ENCODE results near the gene SLK. TPM values are rescaled to one million over a fixed set of nuclear protein-coding genes. Genes with fewer than 3 reads are reported as not detected.

SLK gene
- total and polyA plus RNA-seq, 4 donors: 13.3 to 86.4 (median 31.3) TPM

DNA sequence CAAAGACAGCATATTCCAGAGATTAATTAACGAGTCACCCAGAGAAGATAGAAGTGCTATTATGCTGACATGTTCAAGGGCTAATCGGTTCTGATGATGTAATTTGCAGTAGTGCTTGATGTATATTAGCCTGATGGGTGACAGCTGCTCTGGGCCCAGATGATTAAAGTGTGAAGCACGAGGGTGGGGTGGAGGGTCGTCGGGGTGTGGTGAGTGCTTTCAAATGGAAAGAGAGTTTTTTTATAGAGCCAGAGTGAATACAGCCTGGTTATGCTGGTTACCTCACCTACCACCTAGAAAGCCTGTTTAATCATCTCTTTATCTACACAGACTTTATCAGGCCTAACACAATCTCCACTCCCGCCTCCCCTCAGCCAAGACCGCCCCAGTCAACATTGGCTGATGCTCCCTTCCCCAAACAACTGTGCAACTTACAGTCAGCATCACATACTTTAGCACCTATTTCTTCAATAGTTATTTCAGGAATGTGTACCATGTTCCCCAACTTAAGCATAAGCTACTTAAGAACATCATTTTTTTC, 37.5 kb upstream of the SLK start:
- H3K36me3 ChIP-seq (ENCODE audit: control insufficient read depth in 4 of 4, insufficient read depth in 4 of 4, low read length in 4 of 4): no peaks in the 10 kb centered on the region
- ATAC-seq (ENCODE audit: insufficient read depth, low FRiP score): no peak
- H3K4me1 ChIP-seq (ENCODE audit: control insufficient read depth in 5 of 5, insufficient read depth in 5 of 5, low read length in 5 of 5): peaks cover 0 to 28% (median 3%) of the 10 kb centered on the region in 5 donors
- no peak overlapping the region for H3K4me3 ChIP-seq
- 65 to 88% methylated on average over 7 of the region's 7 CpGs for WGBS, 2 donors
- TF ChIP-seq, protein P1, sequence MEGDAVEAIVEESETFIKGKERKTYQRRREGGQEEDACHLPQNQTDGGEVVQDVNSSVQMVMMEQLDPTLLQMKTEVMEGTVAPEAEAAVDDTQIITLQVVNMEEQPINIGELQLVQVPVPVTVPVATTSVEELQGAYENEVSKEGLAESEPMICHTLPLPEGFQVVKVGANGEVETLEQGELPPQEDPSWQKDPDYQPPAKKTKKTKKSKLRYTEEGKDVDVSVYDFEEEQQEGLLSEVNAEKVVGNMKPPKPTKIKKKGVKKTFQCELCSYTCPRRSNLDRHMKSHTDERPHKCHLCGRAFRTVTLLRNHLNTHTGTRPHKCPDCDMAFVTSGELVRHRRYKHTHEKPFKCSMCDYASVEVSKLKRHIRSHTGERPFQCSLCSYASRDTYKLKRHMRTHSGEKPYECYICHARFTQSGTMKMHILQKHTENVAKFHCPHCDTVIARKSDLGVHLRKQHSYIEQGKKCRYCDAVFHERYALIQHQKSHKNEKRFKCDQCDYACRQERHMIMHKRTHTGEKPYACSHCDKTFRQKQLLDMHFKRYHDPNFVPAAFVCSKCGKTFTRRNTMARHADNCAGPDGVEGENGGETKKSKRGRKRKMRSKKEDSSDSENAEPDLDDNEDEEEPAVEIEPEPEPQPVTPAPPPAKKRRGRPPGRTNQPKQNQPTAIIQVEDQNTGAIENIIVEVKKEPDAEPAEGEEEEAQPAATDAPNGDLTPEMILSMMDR (IDR thresholded peaks at IDR 0.05; ENCODE audit: control extremely low read depth, extremely low read depth): no peak
- H3K27me3 ChIP-seq (ENCODE audit: control insufficient read depth in 3 of 3, insufficient read depth in 3 of 3, low read length in 2 of 3): no peaks in the 10 kb centered on the region
- peak in 2 of 3 donors; percentile 26 to 29 for DNase-seq
- H3K9ac ChIP-seq (ENCODE audit: insufficient read depth in 1 of 2, low read length in 2 of 2): no peak overlapping the region
- H3K27ac ChIP-seq (ENCODE audit: low read depth in 1 of 2, low read length in 1 of 2): no peak overlapping the region
- H3K9me3 ChIP-seq (ENCODE audit: control insufficient read depth in 4 of 4, insufficient read depth in 3 of 4, low read length in 3 of 4): no peaks in the 10 kb centered on the region

DNA sequence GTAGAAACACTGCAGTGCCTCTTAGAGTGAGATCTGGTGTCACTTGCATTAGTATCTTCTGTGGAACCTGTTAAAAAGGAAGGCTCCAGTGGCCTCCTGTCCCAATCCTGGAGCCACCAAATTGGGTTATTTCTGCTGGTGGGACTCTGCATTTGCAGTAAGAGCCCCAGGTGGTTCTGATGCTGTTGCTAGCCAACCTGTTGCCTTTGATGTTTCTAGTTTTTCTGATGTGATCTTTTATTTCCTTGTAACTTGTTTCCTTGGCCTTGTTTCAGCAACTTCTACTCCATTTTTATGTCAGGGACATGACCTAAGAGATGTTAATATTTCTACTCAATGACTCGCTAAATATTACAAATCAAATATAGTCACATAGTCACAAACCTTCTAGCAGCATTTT, 36.5 kb upstream of the SLK start:
- TF ChIP-seq, protein P1 (IDR thresholded peaks at IDR 0.05; ENCODE audit: control extremely low read depth, extremely low read depth): no peak
- Histone ChIP-seq H3K27ac (ENCODE audit: low read depth in 1 of 2, low read length in 1 of 2) (no peak overlapping the region), H3K36me3 (ENCODE audit: control insufficient read depth in 4 of 4, insufficient read depth in 4 of 4, low read length in 4 of 4) (no peaks in the 10 kb centered on the region), H3K27me3 (ENCODE audit: control insufficient read depth in 3 of 3, insufficient read depth in 3 of 3, low read length in 2 of 3) (no peaks in the 10 kb centered on the region), H3K9me3 (ENCODE audit: control insufficient read depth in 4 of 4, insufficient read depth in 3 of 4, low read length in 3 of 4) (no peaks in the 10 kb centered on the region), H3K4me1 (ENCODE audit: control insufficient read depth in 5 of 5, insufficient read depth in 5 of 5, low read length in 5 of 5) (peaks cover 0 to 28% (median 3%) of the 10 kb centered on the region in 5 donors), H3K9ac (ENCODE audit: insufficient read depth in 1 of 2, low read length in 2 of 2) (no peak overlapping the region), H3K4me3 (no peak overlapping the region)
- DNase-seq (no peak), ATAC-seq (ENCODE audit: insufficient read depth, low FRiP score) (no peak)
- 97 to 100% methylated on average over 1 of the region's 1 CpG for WGBS, 2 donors

DNA sequence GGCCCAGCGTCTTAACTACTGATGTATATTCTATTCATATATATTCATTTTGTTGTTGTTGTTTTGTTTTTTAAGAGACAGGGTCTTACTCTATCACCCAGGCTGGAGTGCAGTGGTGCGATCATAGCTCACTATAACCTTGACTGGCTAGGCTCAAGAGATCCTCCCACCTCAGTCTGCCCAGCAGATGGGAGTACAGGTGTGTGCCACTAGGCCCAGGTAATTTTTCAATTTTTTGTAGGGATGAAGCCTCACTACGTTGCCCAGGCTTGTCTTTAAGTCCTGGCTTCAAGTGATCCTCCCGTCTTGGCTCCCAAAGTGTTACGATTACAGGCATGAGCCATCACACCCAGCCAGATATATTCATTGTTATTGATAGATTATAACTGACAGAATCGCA, 36.1 kb upstream of the SLK start:
- no peaks in the 10 kb centered on the region for H3K9me3 ChIP-seq (ENCODE audit: control insufficient read depth in 4 of 4, insufficient read depth in 3 of 4, low read length in 3 of 4)
- TF ChIP-seq, protein P1 (IDR thresholded peaks at IDR 0.05; ENCODE audit: control extremely low read depth, extremely low read depth): no peak
- ATAC-seq (ENCODE audit: insufficient read depth, low FRiP score) (no peak), DNase-seq (no peak)
- peaks cover 0 to 28% (median 3%) of the 10 kb centered on the region in 5 donors for H3K4me1 ChIP-seq (ENCODE audit: control insufficient read depth in 5 of 5, insufficient read depth in 5 of 5, low read length in 5 of 5)
- H3K36me3 ChIP-seq (ENCODE audit: control insufficient read depth in 4 of 4, insufficient read depth in 4 of 4, low read length in 4 of 4): no peaks in the 10 kb centered on the region
- H3K27ac ChIP-seq (ENCODE audit: low read depth in 1 of 2, low read length in 1 of 2): no peak overlapping the region
- H3K9ac ChIP-seq (ENCODE audit: insufficient read depth in 1 of 2, low read length in 2 of 2): no peak overlapping the region
- 97 to 98% methylated on average over 6 of the region's 6 CpGs for WGBS, 2 donors
- no peak overlapping the region for H3K4me3 ChIP-seq
- no peaks in the 10 kb centered on the region for H3K27me3 ChIP-seq (ENCODE audit: control insufficient read depth in 3 of 3, insufficient read depth in 3 of 3, low read length in 2 of 3)

DNA sequence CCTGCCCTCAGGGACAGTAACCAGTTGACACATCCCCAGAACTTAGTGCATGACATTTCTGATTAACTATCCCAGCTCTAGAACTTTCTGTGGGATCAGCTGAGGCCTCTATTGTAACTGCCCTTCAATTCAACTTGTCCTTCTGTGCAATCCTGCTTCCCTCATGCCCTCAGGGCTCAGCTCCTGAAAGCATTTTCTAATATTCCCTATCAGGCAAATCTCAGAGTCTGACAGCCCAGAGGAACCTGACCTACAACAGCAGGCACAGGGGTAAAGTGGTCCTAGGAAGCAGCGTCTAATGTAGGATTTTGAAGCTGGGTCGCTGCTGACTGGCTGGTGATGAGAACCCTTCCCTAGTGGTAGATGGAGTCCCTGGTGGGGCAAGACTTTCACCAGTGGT, 35.3 kb upstream of the SLK start:
- no peaks in the 10 kb centered on the region for H3K9me3 ChIP-seq (ENCODE audit: control insufficient read depth in 4 of 4, insufficient read depth in 3 of 4, low read length in 3 of 4)
- no peaks in the 10 kb centered on the region for H3K36me3 ChIP-seq (ENCODE audit: control insufficient read depth in 4 of 4, insufficient read depth in 4 of 4, low read length in 4 of 4)
- no peaks in the 10 kb centered on the region for H3K27me3 ChIP-seq (ENCODE audit: control insufficient read depth in 3 of 3, insufficient read depth in 3 of 3, low read length in 2 of 3)
- 98 to 99% methylated on average over 2 of the region's 2 CpGs for WGBS, 2 donors
- no peak overlapping the region for H3K9ac ChIP-seq (ENCODE audit: insufficient read depth in 1 of 2, low read length in 2 of 2)
- TF ChIP-seq, protein P1 (IDR thresholded peaks at IDR 0.05; ENCODE audit: control extremely low read depth, extremely low read depth): no peak
- DNase-seq (no peak), ATAC-seq (ENCODE audit: insufficient read depth, low FRiP score) (no peak)
- H3K27ac ChIP-seq (ENCODE audit: low read depth in 1 of 2, low read length in 1 of 2): no peak overlapping the region
- peaks cover 0 to 28% (median 3%) of the 10 kb centered on the region in 5 donors for H3K4me1 ChIP-seq (ENCODE audit: control insufficient read depth in 5 of 5, insufficient read depth in 5 of 5, low read length in 5 of 5)
- no peak overlapping the region for H3K4me3 ChIP-seq

All from lung (tissue), 12 donors.